GM19468 (cell line): ENCODE measurements around the gene TRIP12.
"Not testable (repeated sequence)": the region's sequence is repeated elsewhere in the genome, so short reads cannot be mapped to it uniquely, and the experiment has no call there.

Source experiments
- ATAC-seq: cut with Tn5 transposase; IDR thresholded peaks from one replicate; pipeline ENCODE4 v1.9.1; 2021; ENCODE audit warnings: mild to moderate bottlenecking, moderate library complexity, moderate number of reproducible peaks; ENCODE audit not compliant: unreplicated experiment; ENCODE audit errors: extremely low read depth

Gene TRIP12

GRCh38 chr2:229880892-229881586 is 40.8 kb downstream of the TRIP12 start:
- ATAC-seq, result no peak

GRCh38 chr2:229879191-229879950 is 42.4 kb downstream of the TRIP12 start:
- no peak for ATAC-seq

- ATAC-seq, result no peak
Observed at GRCh38 chr2:229875549-229875948, 46.3 kb downstream of the TRIP12 start.

DNA sequence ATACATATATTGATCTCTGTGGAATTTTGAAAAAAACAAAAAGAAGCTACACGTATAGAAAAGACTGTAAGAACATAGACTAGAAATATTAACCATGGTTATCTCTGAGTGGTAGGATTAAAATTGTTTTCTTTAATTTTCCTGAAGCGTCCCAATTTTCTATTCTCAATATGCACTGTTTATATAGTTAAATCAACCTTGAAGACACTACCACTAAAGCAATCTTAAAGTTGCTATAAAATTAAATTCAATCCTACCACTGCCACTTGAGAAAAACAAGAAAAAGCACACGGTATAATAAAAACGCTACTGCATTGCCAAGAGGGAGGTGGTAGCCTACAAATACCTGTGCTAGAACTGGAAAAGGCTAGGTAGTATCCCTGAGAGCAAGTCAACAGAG is 47.2 kb downstream of the TRIP12 start:
- no peak for ATAC-seq

GRCh38 chr2:229873123-229873581 is 48.7 kb downstream of the TRIP12 start:
- ATAC-seq, result peak; percentile 39

DNA sequence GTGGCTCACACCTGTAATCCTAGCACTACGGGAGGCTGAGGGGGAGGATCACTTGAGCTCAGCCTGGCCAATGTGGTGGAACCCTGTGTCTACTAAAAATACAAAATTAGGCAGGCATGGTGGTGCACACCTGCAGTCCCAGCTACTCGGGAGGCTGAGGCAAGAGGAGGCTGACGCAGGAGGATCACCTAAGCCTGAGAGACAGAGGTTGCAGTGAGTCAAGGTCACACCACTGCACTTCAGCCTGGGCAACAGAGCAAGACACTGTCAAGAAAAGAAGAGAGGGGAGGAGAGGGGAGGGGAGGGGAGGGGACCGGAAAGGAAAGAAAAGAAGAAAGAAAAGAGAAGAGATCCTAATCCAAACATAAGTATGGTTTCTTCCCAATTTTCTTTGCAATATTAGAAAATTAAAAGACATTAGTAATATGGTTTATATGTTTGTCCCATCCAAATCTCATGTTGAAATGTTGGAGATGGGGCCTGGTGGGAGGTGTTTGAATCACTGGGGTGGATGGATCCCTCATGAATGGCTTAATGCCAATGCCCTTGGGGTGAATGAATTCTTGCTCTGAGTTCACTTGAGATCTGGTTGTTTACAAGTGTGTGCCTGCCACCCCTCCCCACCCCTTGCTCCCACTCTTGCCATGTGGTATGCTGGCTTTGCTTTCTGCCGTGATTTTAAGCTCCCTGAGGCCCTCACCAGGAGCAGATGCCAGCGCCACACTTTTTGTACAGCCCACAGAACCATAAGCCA is 50.7 kb downstream of the TRIP12 start:
- no peak for ATAC-seq

GRCh38 chr2:229869226-229869625 is 52.6 kb downstream of the TRIP12 start:
- no peak for ATAC-seq

DNA sequence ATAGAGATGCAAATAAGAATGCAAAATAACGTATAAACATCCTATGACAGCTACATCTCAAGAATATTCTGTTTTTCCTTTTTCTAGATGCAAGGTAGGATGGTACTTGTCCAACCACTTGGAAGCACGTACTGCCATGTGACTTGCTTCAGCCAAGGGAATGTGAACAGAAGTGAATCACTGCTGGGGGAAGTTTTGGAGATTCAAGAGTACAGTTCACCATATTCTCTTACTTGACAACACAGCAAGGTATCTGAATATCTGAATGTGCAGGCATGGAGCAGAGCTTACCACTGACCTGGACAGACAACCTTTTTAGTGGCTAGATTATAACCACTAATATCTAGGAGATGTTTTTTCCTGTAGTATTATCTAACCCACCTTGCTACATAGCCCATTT is 53.0 kb downstream of the TRIP12 start:
- ATAC-seq, result no peak

GRCh38 chr2:229865033-229865432 is 56.8 kb downstream of the TRIP12 start:
- ATAC-seq, result no peak

GRCh38 chr2:229861431-229861830 is 60.4 kb downstream of the TRIP12 start:
- ATAC-seq, result no peak

GRCh38 chr2:229860334-229860733 is 61.5 kb downstream of the TRIP12 start:
- ATAC-seq, result no peak

DNA sequence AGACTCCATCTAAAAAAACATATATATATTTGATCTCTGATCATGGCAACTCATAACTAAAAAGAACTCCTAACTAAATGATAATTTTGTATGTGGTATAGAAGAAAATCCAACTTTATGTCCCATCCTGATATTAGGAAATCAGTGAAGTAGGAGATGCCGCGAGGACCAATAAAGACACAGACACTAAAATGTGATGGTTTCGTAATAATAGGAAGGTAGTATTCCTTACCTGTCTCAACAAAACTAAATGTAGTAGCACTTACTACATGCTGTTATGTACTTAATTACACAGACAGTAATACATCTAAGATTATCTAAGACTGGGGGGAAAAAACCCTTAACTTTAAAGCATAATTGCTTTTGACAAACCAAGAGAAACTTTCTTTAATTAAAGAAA is 63.5 kb downstream of the TRIP12 start:
- ATAC-seq, result no peak

DNA sequence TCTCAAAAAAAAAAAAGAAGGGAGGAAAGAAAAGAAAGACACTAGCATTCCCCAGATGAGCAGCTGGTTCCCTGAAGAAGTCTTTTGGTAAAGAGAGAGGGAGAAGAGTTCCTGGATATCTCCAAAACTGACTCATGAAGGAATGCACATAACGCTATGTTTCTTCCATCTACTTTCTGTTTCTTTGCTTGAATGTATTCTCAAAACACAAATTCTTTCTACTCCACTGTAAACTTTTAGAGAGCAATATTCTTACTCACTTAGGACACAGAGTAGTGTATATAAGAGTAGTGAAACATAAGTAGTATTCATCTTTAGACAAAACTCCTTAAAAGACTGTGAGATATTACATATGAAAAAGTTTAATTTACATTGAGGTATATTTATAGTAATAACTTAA is 64.2 kb downstream of the TRIP12 start:
- ATAC-seq, result no peak

DNA sequence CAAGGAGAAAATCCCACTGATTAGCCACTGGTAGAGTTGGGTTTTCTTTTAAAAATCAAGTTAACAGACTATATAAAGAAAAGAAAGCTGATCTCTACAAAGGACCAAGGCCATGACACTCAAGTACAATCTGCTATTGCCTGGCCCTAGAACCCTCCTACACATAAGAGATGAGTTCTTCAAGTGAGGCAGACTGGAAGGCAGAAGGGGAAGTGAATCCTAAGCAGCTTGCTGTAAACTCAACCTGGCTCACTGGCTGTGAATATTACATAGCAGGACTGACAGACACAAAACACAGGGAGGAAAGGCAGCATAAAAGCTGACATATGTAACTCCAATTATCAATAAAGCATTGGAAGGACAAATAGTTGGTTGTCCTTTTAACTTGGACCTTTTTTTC is 65.4 kb downstream of the TRIP12 start:
- peak; percentile 91 for ATAC-seq

DNA sequence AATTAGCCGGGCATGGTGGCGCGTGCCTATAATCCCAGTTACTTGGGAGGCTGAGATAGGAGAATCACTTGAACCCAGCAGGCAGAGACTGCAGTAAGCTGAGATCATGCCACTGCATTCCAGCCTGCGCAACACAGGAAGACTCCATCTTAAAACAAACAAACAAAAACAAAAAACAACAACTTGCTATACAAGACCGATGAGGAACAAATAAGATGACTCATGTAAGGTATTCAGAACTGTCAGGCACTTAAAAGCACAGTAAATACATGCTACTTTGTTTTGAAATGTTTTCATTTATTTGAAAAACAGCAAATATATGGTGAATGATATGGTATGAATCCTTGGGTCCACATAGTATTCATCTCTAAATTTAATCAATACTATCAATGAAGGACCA is 66.7 kb downstream of the TRIP12 start:
- ATAC-seq, result no peak

GRCh38 chr2:229852565-229852964 is 69.2 kb downstream of the TRIP12 start:
- no peak for ATAC-seq

DNA sequence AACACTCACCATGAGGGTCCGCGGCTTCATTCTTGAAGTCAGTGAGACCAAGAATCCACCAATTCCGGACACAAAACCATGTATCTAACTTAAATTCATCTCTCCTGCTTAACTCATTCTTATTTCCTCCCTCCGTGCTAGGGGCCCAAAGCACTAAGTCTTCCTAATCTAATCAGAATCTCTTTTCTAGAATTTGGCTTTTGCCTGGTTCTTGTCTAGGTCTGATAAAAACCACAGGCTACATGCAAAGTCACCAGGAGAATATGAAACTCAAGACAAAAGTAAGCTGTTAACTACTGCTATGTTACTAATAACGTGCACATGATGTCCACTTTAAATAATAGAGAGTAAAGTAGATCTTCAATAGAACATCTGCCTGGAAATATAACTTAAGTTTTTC is 69.9 kb downstream of the TRIP12 start:
- no peak for ATAC-seq

GRCh38 chr2:229850355-229851275 is 71.2 kb downstream of the TRIP12 start:
- not testable (repeated sequence) for ATAC-seq

DNA sequence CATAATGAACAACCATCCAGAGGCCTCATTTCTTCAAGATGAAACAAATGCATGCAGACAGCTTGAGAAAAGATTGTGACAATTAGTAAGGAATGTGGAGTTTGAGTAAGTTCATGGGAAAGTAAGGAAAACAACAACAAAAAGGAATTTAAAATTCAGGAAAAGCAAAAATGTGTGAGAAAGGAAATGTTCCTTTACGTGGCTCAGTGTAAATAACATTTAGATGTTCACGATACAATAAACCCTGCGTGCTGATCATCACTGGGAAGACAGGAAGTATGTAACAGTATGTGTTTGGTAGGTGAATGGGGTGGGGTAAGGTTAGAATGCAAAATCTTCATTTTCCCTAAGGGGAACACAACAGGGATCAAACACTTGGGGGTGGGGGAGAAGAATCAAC is 72.7 kb downstream of the TRIP12 start:
- ATAC-seq, result no peak

DNA sequence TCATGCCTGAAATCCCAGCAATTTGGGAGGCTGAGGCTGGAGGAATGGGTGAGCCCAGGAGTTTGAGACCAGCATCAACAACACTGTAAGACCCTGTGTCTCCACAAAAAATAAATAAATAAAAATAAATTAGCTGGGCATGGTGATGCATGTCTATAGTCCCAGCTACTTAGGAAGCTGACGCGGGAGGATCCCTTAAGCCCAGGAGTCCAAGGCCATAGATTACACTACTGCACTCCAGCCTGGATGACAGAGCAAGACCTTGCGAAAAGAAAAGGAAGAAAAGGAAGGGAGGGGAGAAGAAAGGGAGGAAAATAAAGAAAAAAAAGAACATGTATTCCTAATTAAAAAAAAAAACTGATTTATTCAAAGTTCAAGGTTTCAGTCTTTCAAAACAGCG is 78.2 kb downstream of the TRIP12 start:
- ATAC-seq, result no peak
